ENCODE data around the gene GNL3L.
"Not testable (repeated sequence)": the region's sequence is repeated elsewhere in the genome, so short reads cannot be mapped to it uniquely, and the experiment has no call there.

Gene GNL3L

GRCh38 chrX:54529552-54530356, at the start of gene GNL3L:
Gene GNL3L (plus strand): TSS chrX:54530219. CDS start chrX:54532567, 2,348 bp downstream.
- in situ Hi-C loops (cut with HindIII; ENCODE audit: low pct_ligation_motif_present, low pct_unique_long_range_greater_than_20kb, low sequenced_read_pairs) = no loop called here
- DNase-seq = peak; percentile 71

GRCh38 chrX:54482839-54483593, 47.0 kb upstream of the GNL3L start:
- no peak for DNase-seq
- in situ Hi-C loops (cut with HindIII; ENCODE audit: low pct_ligation_motif_present, low pct_unique_long_range_greater_than_20kb, low sequenced_read_pairs) = no loop called here

- no peak for DNase-seq
- in situ Hi-C loops (cut with HindIII; ENCODE audit: low pct_ligation_motif_present, low pct_unique_long_range_greater_than_20kb, low sequenced_read_pairs) = no loop called here
These were observed 46.1 kb upstream of the GNL3L start for GRCh38 chrX:54483946-54484345.

- in situ Hi-C loops (cut with HindIII; ENCODE audit: low pct_ligation_motif_present, low pct_unique_long_range_greater_than_20kb, low sequenced_read_pairs) = no loop called here
These were observed 45.4 kb upstream of the GNL3L start for GRCh38 chrX:54484666-54485065.

GRCh38 chrX:54489819-54490218, 40.2 kb upstream of the GNL3L start:
- DNase-seq; in situ Hi-C loops (cut with HindIII; ENCODE audit: low pct_ligation_motif_present, low pct_unique_long_range_greater_than_20kb, low sequenced_read_pairs): not testable (repeated sequence)

More at GRCh38 chrX:54484666-54485065, 45.4 kb upstream of the GNL3L start:
- DNase-seq = no peak

GRCh38 chrX:54492340-54492739, 37.7 kb upstream of the GNL3L start:
- DNase-seq = peak; percentile 28
- in situ Hi-C loops (cut with HindIII; ENCODE audit: low pct_ligation_motif_present, low pct_unique_long_range_greater_than_20kb, low sequenced_read_pairs) = no loop called here

- DNase-seq = no peak
- in situ Hi-C loops (cut with HindIII; ENCODE audit: low pct_ligation_motif_present, low pct_unique_long_range_greater_than_20kb, low sequenced_read_pairs) = no loop called here
These were observed 35.6 kb upstream of the GNL3L start for GRCh38 chrX:54494166-54494988.

DNA sequence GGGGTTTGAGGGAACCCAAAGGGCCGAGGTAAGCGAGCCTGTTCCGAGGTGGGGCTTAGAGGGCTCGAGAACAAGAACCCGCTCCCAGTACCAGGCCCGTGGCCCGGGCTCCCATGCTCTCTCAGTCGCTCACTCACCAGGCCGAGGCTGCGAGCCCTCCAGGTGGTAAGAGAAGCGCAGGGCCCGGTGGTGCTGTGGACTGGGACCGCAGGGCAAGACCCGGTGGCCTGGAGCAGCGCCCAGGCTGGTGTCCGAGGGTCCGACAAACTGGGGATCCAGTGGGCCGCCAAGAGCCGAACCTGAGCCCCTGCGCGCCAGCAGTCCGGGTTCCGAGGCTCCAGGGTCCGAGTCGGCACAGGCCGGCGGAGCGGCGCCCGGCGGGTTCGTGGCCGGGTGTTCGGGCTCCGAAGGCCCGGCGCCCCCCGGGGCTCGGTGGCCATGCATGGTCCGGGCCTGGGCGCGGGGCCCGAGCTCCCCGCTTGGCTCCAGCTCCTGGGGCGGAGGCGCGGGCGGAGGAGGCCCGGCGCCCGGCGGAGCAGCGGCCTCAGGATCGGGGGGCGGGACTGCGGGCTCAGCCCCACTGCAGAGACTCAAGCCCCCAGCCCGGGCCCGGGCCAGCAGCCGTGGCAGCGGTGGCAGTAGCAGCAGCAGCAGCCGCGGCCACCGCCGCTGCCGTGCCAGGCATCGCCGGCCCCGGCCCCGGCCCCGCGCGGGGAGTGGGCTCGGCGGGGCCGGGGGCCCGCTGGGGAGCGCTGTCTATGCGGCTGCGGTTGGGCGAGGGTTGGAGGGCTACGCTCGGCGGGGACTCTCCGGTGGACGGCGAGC, 34.8 kb upstream of the GNL3L start:
- in situ Hi-C loops (cut with HindIII; ENCODE audit: low pct_ligation_motif_present, low pct_unique_long_range_greater_than_20kb, low sequenced_read_pairs) = no loop called here

GRCh38 chrX:54495814-54496516, 34.1 kb upstream of the GNL3L start, which contains the start of gene FGD1:
Gene FGD1 (minus strand): TSS chrX:54496234. CDS start chrX:54495432, 802 bp downstream.
- peak; percentile 60 for DNase-seq
- in situ Hi-C loops (cut with HindIII; ENCODE audit: low pct_ligation_motif_present, low pct_unique_long_range_greater_than_20kb, low sequenced_read_pairs) = no loop called here

More for the DNA sequence above, 34.8 kb upstream of the GNL3L start:
- DNase-seq = peak; percentile 19

DNA sequence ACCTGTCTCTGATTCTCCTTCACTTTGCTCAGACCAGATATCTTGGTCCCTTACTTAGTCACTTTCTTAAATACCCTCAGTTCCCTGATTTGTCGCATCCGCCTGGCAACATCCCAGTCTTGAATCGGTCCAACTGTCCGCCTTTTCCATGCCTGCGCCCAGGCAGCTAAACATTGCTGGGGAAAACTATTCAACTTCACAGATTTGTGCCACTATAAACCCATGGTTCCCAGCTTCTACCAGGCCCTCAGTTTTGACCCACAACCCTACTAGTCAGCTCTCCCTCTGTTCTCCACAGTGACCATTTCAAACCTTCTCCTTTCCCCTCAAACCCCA, 33.5 kb upstream of the GNL3L start:
- in situ Hi-C loops (cut with HindIII; ENCODE audit: low pct_ligation_motif_present, low pct_unique_long_range_greater_than_20kb, low sequenced_read_pairs) = no loop called here

DNA sequence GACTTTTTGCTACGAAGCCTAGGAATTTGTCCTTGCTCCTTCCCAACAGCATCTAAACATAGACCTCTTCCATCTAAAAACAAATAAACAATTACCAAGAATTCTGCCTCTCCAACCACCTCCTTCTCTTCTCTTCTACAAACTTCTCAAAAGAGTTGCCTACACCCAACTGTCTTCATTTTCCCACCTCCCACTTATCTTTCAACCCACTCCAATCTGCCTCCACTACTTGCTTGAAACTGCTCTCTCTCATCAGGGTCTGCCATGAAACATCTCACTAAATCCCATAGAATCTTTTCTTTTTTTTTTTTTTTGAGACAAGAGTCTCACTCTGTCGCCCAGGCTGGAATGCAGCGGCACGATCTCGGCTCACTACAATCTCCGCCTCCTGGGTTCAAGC, 33.1 kb upstream of the GNL3L start:
- no peak for DNase-seq
- in situ Hi-C loops (cut with HindIII; ENCODE audit: low pct_ligation_motif_present, low pct_unique_long_range_greater_than_20kb, low sequenced_read_pairs) = no loop called here

More for the DNA sequence above, 33.5 kb upstream of the GNL3L start:
- DNase-seq = no peak

DNA sequence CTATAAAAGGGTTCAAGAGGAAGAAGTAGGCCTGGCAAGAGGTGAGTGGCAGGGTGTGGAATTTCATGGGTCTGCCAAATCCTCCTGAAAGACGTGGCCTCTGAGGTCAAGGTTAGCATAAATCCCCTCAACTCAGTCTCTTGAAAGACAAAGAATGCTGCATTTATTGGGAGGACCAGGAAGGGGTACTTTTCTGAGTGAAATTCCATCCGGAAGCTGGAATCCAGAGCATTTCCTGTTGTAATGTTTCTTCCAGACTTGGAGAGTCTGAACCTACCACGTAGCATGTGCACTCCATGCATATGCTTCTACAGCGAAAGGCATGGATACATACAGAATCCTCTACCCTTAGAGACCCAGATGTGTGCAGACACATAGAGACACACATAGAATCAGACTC, 20.6 kb upstream of the GNL3L start:
- DNase-seq = no peak
- in situ Hi-C loops (cut with HindIII; ENCODE audit: low pct_ligation_motif_present, low pct_unique_long_range_greater_than_20kb, low sequenced_read_pairs) = no loop called here

- in situ Hi-C loops (cut with HindIII; ENCODE audit: low pct_ligation_motif_present, low pct_unique_long_range_greater_than_20kb, low sequenced_read_pairs) = no loop called here
- DNase-seq = no peak
These were observed 868 bp upstream of the GNL3L start for GRCh38 chrX:54529151-54529550.

DNA sequence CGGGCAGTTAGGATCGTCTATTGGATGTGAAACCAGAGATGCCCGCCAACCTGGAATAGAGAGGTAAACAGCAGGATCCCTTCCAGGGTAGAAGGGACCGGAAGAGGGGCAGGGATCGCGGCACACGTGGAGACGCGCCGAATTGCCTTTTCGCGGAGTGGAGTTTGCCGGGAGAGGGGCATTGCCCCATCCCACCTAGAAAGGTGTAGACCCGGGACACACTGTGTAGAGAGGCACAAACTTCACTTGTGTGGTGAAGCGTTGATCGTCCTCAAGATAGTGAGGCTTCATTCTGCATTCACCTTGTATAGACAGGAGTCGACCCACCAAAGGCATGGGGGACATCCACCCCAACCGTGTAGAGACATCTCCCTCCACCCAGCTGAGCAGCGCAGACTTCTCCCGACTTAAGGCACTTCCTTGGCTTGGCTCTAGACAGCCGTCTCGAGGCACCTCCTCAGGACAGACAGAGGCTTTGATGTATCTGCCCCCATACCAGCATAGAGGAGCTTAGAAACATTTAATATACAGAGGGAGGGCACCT, 410 bp downstream of the GNL3L start:
- in situ Hi-C loops (cut with HindIII; ENCODE audit: low pct_ligation_motif_present, low pct_unique_long_range_greater_than_20kb, low sequenced_read_pairs) = no loop called here

GRCh38 chrX:54534271-54534670, 4.3 kb downstream of the GNL3L start:
- DNase-seq = no peak
- in situ Hi-C loops (cut with HindIII; ENCODE audit: low pct_ligation_motif_present, low pct_unique_long_range_greater_than_20kb, low sequenced_read_pairs) = no loop called here

More for the DNA sequence above, 410 bp downstream of the GNL3L start:
- no peak for DNase-seq

- in situ Hi-C loops (cut with HindIII; ENCODE audit: low pct_ligation_motif_present, low pct_unique_long_range_greater_than_20kb, low sequenced_read_pairs) = no loop called here
- DNase-seq = peak; percentile 31
These were observed 10.3 kb downstream of the GNL3L start for GRCh38 chrX:54540289-54540688.

- DNase-seq; in situ Hi-C loops (cut with HindIII; ENCODE audit: low pct_ligation_motif_present, low pct_unique_long_range_greater_than_20kb, low sequenced_read_pairs): not testable (repeated sequence)
These were observed 12.2 kb downstream of the GNL3L start for GRCh38 chrX:54542239-54542638.

Measured in ACHN (cell line).